OCI-LY7 (cell line): Measurements from ENCODE around the gene TRIM14. TPM values are rescaled to one million over a fixed set of nuclear protein-coding genes. Genes with fewer than 3 reads are reported as not detected.

Experiments used
- BruUV-seq: library from RNA; stranded (reverse); fragments of 400-500 nt; replicated peaks from 2 replicates; lab custom pipeline; 2021; lab: Mats Ljungman, UMichigan
- CTCF ChIA-PET: fragments of 300-600 bp; sonication (Branson Sonifier 250); formaldehyde crosslinking; loops from one replicate; lab custom pipeline; 2022; ENCODE audit warnings: antibody characterized with exemption; ENCODE audit not compliant: unreplicated experiment; lab: Charles Lee
- POLR2A ChIA-PET: fragments of 300-600 bp; sonication (Branson Sonifier 250); formaldehyde crosslinking; loops from one replicate; lab custom pipeline; 2022; ENCODE audit warnings: antibody characterized with exemption; lab: Charles Lee
- DNase-seq: peaks from one replicate; pipeline ENCODE4 v3.0.0-alpha.2; 2015; ENCODE audit warnings: low spot score
- H2AFZ ChIP-seq: fragments of 200-600 bp; sonication (generic), shearing (Covaris generic); 2 replicates; pipeline ENCODE4 v1.6.1; 2014; ENCODE audit warnings: mild to moderate bottlenecking, antibody characterized with exemption, low read length, moderate library complexity
- H3K27ac ChIP-seq: fragments of 200-600 bp; sonication (generic); 2 replicates; pipeline ENCODE4 v1.5.1; 2014; ENCODE audit warnings: mixed run types, low read depth, mild to moderate bottlenecking, moderate library complexity, low read length, inconsistent platforms; ENCODE audit not compliant: poor library complexity, severe bottlenecking
- H3K36me3 ChIP-seq: fragments of 200-600 bp; sonication (generic); 2 replicates; pipeline ENCODE4 v1.6.1; 2014; ENCODE audit warnings: mild to moderate bottlenecking, antibody characterized with exemption, low read length, moderate library complexity, mixed read lengths; ENCODE audit not compliant: insufficient read depth
- H3K4me1 ChIP-seq: fragments of 200-600 bp; sonication (generic); 2 replicates; pipeline ENCODE4 v1.5.1; 2014; ENCODE audit warnings: mild to moderate bottlenecking, low read length; ENCODE audit not compliant: insufficient read depth, poor library complexity, severe bottlenecking
- H3K4me2 ChIP-seq: fragments of 200-600 bp; sonication (generic); 2 replicates; pipeline ENCODE4 v1.6.1; 2014; ENCODE audit warnings: mild to moderate bottlenecking, low read length
- H3K4me3 ChIP-seq: fragments of 200-600 bp; sonication (generic); 2 replicates; pipeline ENCODE4 v1.5.1; 2014; ENCODE audit warnings: mild to moderate bottlenecking, low read depth, low read length; ENCODE audit not compliant: poor library complexity, severe bottlenecking
- H3K79me2 ChIP-seq: fragments of 200-600 bp; sonication (generic); 2 replicates; pipeline ENCODE4 v1.6.1; 2016; ENCODE audit warnings: low read depth, mild to moderate bottlenecking, low read length, moderate library complexity, mixed read lengths; ENCODE audit not compliant: insufficient read depth
- H3K9me2 ChIP-seq: fragments of 200-600 bp; sonication (generic); 2 replicates; pipeline ENCODE4 v1.6.1; 2016; ENCODE audit warnings: mild to moderate bottlenecking, low read length, mixed read lengths; ENCODE audit not compliant: insufficient read depth
- H3K9me3 ChIP-seq: fragments of 200-600 bp; sonication (generic); 2 replicates; pipeline ENCODE4 v1.6.1; 2014; ENCODE audit warnings: mild to moderate bottlenecking, mixed run types, low read length, mixed read lengths
- H4K20me1 ChIP-seq: fragments of 200-600 bp; sonication (generic); 2 replicates; pipeline ENCODE4 v1.6.1; 2014; ENCODE audit warnings: mild to moderate bottlenecking, antibody characterized with exemption, low read length, moderate library complexity, mixed read lengths; ENCODE audit not compliant: insufficient read depth
- CTCF ChIP-seq: fragments of 200-600 bp; sonication (generic); conservative IDR thresholded peaks from 2 replicates; pipeline ENCODE4 v1.5.1; 2014; ENCODE audit warnings: mild to moderate bottlenecking, antibody characterized with exemption, low read length, moderate library complexity, mixed read lengths
- EZH2phosphoT487 ChIP-seq: fragments of 200-600 bp; sonication (generic); IDR thresholded peaks from 2 replicates; pipeline ENCODE4 v1.6.1; 2018; ENCODE audit warnings: low read depth, borderline replicate concordance, mild to moderate bottlenecking, mixed run types, antibody characterized with exemption, low read length, moderate library complexity, mixed read lengths
- intact Hi-C: fragments of 100-400 bp; cut with micrococcal nuclease; formaldehyde crosslinking; loops from one replicate; pipeline ENCODE4 v1.10.0; 2022; ENCODE audit not compliant: unreplicated experiment
- total RNA-seq, 2 experiments: library from RNA; depleted of rRNA in 1 of 2; stranded (reverse); fragments of >200 nt in 1 of 2; shearing (Covaris generic) in 1 of 2; gene quantifications; 2 replicates each; pipeline ENCODE4 v1.2.3, GENCODE V29; 2014 to 2022

TRIM14 gene
- total RNA-seq, 2 experiments from 2014 or later, result 21.4 to 26.0 TPM

DNA sequence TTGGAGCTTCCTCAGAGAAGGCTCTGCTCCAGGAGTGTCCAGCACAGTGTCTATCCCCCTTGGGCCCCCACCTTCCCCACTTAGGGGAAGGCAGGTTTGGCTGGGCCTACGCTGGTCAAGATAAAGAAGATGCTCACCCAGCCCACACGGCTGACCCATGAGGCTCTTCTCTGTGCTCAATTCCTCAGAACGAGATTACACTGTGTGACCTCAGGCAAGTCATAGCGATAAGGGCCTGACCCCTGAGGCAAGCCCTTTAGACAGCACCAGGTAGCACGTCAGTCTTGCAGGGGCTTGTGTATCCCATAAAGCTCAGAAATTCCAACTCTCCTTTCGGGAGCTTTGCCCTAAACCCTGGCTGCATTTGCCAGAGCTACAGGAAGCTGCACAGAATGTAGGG lies 40.8 kb upstream of the TRIM14 start:
- ChIA-PET CTCF (interaction anchor here (0.6 kb wide), 1 partner anchor 80 kb away, joined by 3 read pairs; no protein-coding TSS in a partner anchor), POLR2A (interaction anchor here (0.5 to 0.8 kb wide), 2 partner anchors 25 to 320 kb away, joined by 3 read pairs; no protein-coding TSS in a partner anchor)
- no TSS peak for BruUV-seq
- H3K4me2 ChIP-seq, result no peak overlapping the region
- DNase-seq, result no peak
- no peaks in the 10 kb centered on the region for H3K79me2 ChIP-seq
- TF ChIP-seq CTCF (no peak), EZH2phosphoT487 (no peak)
- H3K27ac ChIP-seq, result no peak overlapping the region
- no peaks in the 10 kb centered on the region for H3K9me2 ChIP-seq
- intact Hi-C loops, result no loop called here
- H4K20me1 ChIP-seq, result no peaks in the 10 kb centered on the region
- no peak overlapping the region for H3K4me3 ChIP-seq
- no peak overlapping the region for H2AFZ ChIP-seq
- no peaks in the 10 kb centered on the region for H3K36me3 ChIP-seq
- no peaks in the 10 kb centered on the region for H3K9me3 ChIP-seq
- no peaks in the 10 kb centered on the region for H3K4me1 ChIP-seq

- Histone ChIP-seq H3K36me3 (no peaks in the 10 kb centered on the region), H3K9me3 (no peaks in the 10 kb centered on the region), H3K27ac (no peak overlapping the region), H4K20me1 (no peaks in the 10 kb centered on the region), H3K4me3 (no peak overlapping the region), H2AFZ (no peak overlapping the region), H3K4me1 (no peaks in the 10 kb centered on the region), H3K4me2 (no peak overlapping the region), H3K79me2 (no peaks in the 10 kb centered on the region), H3K9me2 (no peaks in the 10 kb centered on the region)
- no TSS peak for BruUV-seq
- no peak for TF ChIP-seq EZH2phosphoT487
- no peak for TF ChIP-seq CTCF
- no peak for DNase-seq
- ChIA-PET CTCF (no interaction called here), POLR2A (interaction anchor here (0.5 to 1.1 kb wide), 3 partner anchors 13 to 320 kb away, joined by 3 read pairs; no protein-coding TSS in a partner anchor)
- intact Hi-C loops, result no loop called here
Measured at GRCh38 chr9:98159301-98159700, 40.3 kb upstream of the TRIM14 start.

GRCh38 chr9:98158071-98158831 lies 39.2 kb upstream of the TRIM14 start:
- H3K4me3 ChIP-seq, result no peak overlapping the region

More at GRCh38 chr9:98158071-98158831, 39.2 kb upstream of the TRIM14 start:
- Histone ChIP-seq H4K20me1 (no peaks in the 10 kb centered on the region), H3K4me2 (no peak overlapping the region), H3K9me3 (no peaks in the 10 kb centered on the region), H3K36me3 (no peaks in the 10 kb centered on the region), H3K79me2 (no peaks in the 10 kb centered on the region), H3K27ac (no peak overlapping the region), H3K9me2 (no peaks in the 10 kb centered on the region), H3K4me1 (no peaks in the 10 kb centered on the region), H2AFZ (no peak overlapping the region)
- no TSS peak for BruUV-seq
- POLR2A ChIA-PET, result interaction anchor here (0.9 to 1.3 kb wide), 3 partner anchors 10 to 70 kb away, joined by 3 to 5 read pairs (median 4); no protein-coding TSS in a partner anchor
- intact Hi-C loops, result no loop called here
- no peak for DNase-seq
- CTCF ChIA-PET, result no interaction called here
- TF ChIP-seq CTCF (no peak), EZH2phosphoT487 (no peak)
